ENCODE results near the gene RNU7-1. TPM values are rescaled to one million over a fixed set of nuclear protein-coding genes. Genes with fewer than 3 reads are reported as not detected.

Gene RNU7-1
- total and polyA plus RNA-seq, 2 donors (not counting 1 experiment from before 2014, with no cell fraction given) = not detected

- intact Hi-C loops (cut with micrococcal nuclease) = loop anchor here (1.0 kb wide), 1 partner anchor 7 kb away; the partner anchor contains the start of gene PTPN6
- Mint-ChIP-seq H3K9me3 (ENCODE audit: insufficient read depth) (no peaks in the 10 kb centered on the region), H3K27ac (peak overlapping the region; percentile 98), H3K27me3 (no peaks in the 10 kb centered on the region), H3K4me1 (peaks cover 93% of the 10 kb centered on the region), H3K4me3 (peak overlapping the region; percentile 91)
- DNase-seq = no peak
- ChIA-PET POLR2A (interaction anchor here (0.6 to 18.2 kb wide), 7 partner anchors 11 to 657 kb away, joined by 3 to 662 read pairs (median 5); partner anchors contain the start of genes C12orf57, ENO2, PTPN6 and RNU7-1), CTCF (interaction anchor here (0.9 to 13.5 kb wide), 9 partner anchors 10 to 206 kb away, joined by 3 to 944 read pairs (median 7); partner anchors contain the start of genes C12orf57, MLF2, PTPN6 and RNU7-1)
- H3K4me3 ChIP-seq (ENCODE audit: control extremely low read depth in 1 of 5, extremely low read depth in 1 of 5, insufficient read depth in 1 of 5, low read depth in 2 of 5, low read length in 4 of 5) = peak overlapping the region; percentile 43 to 57 (median 54)
- 4% methylated on average over 9 of the region's 10 CpGs for WGBS (ENCODE audit: insufficient coverage)
- no peaks in the 10 kb centered on the region for H3K27me3 ChIP-seq (replicated peaks in 1 of 4; ENCODE audit: control extremely low read depth in 1 of 4, control insufficient read depth in 3 of 4, insufficient read depth in 4 of 4, low read length in 3 of 4)
- peaks cover 93 to 97% of the 10 kb centered on the region in 2 donors for H3K4me1 ChIP-seq (ENCODE audit: control insufficient read depth in 2 of 2, insufficient read depth in 2 of 2, low read length in 2 of 2)
- peak overlapping the region; percentile 92 for H3K4me2 ChIP-seq (replicated peaks; ENCODE audit: low read depth, low read length, poor library complexity, severe bottlenecking)
- TF ChIP-seq EZH2 (IDR thresholded peaks at IDR 0.05; ENCODE audit: borderline replicate concordance, insufficient read depth, low read depth, low read length, poor library complexity, severe bottlenecking) (no peak), CTCF (IDR thresholded peaks at IDR 0.05) (no peak)
- no peaks in the 10 kb centered on the region for H3K9me3 ChIP-seq (ENCODE audit: control extremely low read depth in 1 of 3, control insufficient read depth in 2 of 3, insufficient read depth in 1 of 3, low read length in 2 of 3)
- no peak overlapping the region for H2AFZ ChIP-seq (ENCODE audit: insufficient read depth, low read depth, low read length, poor library complexity, severe bottlenecking)
- peaks cover 0 to 82% of the 10 kb centered on the region in 2 experiments for H3K36me3 ChIP-seq (replicated peaks in 1 of 2; ENCODE audit: control extremely low read depth in 1 of 2, control insufficient read depth in 1 of 2, extremely low read depth in 1 of 2, insufficient read depth in 2 of 2, low read length in 1 of 2)
- peaks cover 38% of the 10 kb centered on the region for H4K20me1 ChIP-seq (ENCODE audit: control insufficient read depth, insufficient read depth, low read length, poor library complexity, severe bottlenecking)
- peak overlapping the region; percentile 69 for H3K9ac ChIP-seq (ENCODE audit: low read length)
- peaks cover 68% of the 10 kb centered on the region for H3K79me2 ChIP-seq (ENCODE audit: control insufficient read depth, insufficient read depth, low read length)
- peak overlapping the region; percentile 95 to 99 for H3K27ac ChIP-seq (ENCODE audit: low read length in 2 of 2)
- no peak for ATAC-seq (ENCODE audit: low read depth)
Measured at GRCh38 chr12:6958609-6959057, 15.0 kb downstream of the RNU7-1 start.

Measured in B cell (primary cell).